ENCODE data around the gene SERTAD1. TPM values are rescaled to one million over a fixed set of nuclear protein-coding genes. Genes with fewer than 3 reads are reported as not detected.

The SERTAD1 gene
- polyA plus RNA-seq, 4 donors: 6.3 to 11.2 (median 8.2) TPM

DNA sequence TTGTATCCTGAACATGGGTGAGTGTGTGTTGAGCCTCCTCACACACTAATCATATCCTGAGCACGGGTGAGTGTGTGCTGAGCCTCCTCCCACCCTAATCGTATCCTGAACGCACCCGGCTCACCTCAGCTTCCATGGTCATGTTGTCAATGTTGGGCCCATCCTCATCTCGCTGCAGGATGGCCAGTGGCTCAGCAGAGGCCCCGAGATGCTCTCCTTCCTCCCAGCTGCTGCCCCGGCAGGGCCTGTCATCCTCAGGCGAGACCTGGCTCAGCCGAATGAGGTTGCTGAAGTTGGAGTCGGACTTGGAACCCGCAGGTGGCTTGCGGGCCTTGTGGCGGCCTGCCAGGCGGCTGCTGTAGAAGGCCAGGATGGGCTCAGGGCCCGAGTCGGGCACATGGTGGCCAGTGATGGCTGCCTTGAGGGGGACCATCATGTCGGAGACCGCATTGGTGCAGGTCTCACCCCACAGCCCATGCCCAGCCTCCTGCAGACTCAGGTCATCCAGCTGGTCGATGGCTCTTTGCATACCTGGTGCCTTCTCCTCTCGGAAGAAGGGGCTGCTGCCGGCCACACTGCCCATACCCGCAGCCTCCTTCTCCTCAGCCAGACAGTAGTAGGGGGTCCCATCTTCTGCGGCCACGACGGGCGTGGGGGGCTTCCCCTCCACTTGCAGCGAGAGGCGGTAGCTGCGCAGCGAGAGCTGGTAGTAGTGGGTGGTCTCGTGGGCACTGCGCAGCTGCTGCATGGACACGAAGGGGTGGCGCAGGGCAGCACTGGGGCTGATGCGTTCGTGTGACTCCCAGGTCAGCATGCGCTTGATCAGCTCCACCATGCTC is 45.4 kb downstream of the SERTAD1 start:
- no peak for DNase-seq (ENCODE audit: low read depth in 4 of 4, low spot score in 3 of 4)

DNA sequence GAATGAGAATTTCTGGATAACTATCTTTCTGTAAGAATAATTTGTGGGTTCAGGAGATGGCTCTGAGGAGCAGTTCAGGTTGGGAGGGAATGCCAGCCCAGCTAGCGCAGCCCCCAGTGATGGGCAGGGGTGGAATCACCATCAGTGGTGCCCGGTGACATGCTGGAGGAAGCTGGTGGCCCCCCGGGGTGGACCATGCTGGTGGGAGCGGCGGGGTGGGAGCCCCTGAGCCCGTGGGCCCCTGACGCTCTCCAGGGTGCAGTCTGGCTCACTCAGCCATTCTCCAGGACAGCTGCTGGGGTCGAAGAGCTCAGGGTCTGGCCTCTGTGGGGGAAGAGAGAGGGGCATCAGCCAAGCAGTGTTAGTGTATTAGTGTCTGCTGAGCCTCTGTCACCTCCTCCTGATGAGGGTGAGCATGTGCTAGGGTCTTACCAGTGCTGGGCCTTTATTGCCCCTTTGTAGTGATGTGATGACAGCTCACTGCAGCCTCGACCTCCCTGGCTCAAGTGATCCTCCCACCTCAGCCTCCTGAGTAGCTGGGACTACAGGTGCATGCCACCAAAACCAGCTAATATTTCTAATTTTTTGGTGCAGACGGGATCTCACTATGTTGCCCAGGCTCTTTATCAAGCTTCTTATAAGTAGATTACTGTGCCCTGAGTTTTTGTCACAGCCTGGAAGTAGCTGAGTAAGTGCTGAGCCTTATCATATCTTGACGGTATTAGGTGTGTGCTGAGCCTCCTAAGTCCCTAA is 46.2 kb downstream of the SERTAD1 start:
- DNase-seq (ENCODE audit: low read depth in 4 of 4, low spot score in 3 of 4): no peak

DNA sequence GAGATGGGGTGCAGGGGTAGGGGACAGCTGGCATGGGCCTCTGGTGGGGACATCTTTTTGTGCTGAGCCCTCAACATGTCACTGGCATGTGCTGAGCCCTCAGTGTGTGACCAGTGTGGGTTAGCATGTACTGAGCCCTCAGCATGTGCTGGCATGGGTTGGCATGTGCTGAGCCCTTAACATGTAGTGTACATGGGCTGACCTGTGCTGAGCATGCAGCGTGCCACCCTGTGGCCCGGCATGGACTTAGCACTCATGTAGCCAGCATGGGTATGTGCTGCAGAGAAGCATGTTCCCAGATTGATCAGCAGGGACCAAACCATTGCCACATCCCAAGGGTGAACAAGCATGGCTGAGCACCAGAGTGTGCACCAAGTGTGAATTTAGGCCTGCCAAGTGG is 47.3 kb downstream of the SERTAD1 start:
- no peak for DNase-seq (ENCODE audit: low read depth in 4 of 4, low spot score in 3 of 4)

DNA sequence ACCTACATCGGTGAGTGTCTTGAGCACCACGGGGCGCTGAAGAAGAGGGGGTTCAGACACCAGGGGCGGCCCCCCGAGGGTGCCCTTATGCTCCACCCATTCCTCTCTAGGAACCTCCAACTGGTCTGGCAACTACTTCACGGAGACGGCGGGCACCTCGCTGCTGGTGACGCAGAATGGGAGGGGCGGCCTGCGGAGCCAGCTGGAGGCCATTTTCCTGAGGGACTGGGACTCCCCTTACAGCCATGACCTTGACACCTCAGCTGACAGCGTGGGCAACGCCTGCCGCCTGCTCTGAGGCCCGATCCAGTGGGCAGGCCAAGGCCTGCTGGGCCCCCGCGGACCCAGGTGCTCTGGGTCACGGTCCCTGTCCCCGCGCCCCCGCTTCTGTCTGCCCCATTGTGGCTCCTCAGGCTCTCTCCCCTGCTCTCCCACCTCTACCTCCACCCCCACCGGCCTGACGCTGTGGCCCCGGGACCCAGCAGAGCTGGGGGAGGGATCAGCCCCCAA is 47.9 kb downstream of the SERTAD1 start:
- DNase-seq (ENCODE audit: low read depth in 4 of 4, low spot score in 3 of 4): no peak

DNA sequence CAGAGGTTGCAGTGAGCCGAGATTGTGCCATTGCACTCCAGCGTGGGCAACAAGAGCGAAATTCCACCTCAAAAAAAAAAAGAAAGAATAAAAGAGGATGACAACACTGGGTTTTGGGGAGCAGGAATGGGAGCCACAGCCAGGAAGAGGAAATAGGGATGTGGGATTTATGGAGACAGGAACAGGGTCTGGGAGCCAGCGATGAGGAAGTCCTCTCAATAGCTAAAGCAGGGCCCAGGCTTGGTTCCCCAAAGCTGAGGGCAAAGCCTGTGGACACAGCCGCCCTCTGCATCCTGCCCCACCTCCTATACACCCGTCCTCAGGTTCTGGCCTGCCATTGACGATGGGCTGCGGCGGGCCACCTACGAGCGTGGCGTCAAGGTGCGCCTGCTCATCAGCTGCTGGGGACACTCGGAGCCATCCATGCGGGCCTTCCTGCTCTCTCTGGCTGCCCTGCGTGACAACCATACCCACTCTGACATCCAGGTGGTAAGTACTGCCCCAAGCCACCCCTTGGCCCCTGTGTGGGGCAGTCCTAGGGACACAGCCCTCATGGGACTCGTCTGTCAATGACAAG is 49.4 kb downstream of the SERTAD1 start:
- no peak for DNase-seq (ENCODE audit: low read depth in 4 of 4, low spot score in 3 of 4)

DNA sequence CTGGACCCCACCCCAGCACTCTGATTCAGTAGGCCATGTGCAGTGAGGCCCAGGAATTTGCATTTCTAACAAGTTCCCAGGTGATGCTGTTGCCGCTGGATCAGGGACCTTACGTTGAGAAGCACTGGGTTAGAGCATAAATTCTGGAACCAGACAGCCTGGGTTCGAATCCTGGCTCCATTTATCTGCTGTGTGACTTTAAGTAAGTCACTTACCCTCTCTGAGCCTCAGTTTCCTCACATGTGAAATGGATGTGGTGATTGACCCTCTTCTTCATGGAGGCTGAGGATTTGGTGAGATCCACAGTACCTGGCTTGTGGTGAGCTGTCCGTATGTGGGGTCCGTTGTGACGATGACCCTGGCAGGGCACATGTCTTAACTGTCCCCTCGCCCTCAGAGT is 51.7 kb downstream of the SERTAD1 start:
- DNase-seq (ENCODE audit: low read depth in 4 of 4, low spot score in 3 of 4): no peak

DNA sequence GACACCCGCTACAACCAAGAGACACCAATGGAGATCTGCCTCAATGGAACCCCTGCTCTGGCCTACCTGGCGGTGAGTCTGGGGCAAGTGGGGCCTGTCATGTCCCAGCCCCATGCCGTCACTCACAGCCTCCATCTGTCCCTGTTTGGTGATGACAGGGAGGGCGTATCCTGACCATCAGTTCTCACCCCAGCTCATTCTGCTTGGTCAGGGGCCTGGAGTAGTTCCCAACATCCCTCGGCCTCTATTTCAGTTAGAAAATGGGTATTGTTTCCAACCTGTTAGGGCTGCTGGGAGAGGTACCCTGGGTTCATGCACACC is 54.0 kb downstream of the SERTAD1 start:
- DNase-seq (ENCODE audit: low read depth in 4 of 4, low spot score in 3 of 4): no peak

Other genes with a start within 250 kb of the SERTAD1 start
- gene MAP3K10, start 234.6 kb downstream of the SERTAD1 start, polyA plus RNA-seq (ENCODE audit: insufficient read length in 4 of 4): 10 to 100 TPM; 10.1 to 22.7 (median 14.3) TPM
- gene TTC9B, start 207.6 kb downstream of the SERTAD1 start, polyA plus RNA-seq (ENCODE audit: insufficient read length in 4 of 4): under 1 TPM in 3 of 4 donors, not detected in 1; 0.05 to 0.20 (median 0.09) TPM
- gene CCNP, start 199.3 kb downstream of the SERTAD1 start, polyA plus RNA-seq (ENCODE audit: insufficient read length in 4 of 4): 1 to 10 TPM in 1 of 4 donors, under 1 TPM in 3; 0.29 to 2.8 (median 0.80) TPM
- gene AKT2, start 140.6 kb downstream of the SERTAD1 start, polyA plus RNA-seq (ENCODE audit: insufficient read length in 4 of 4): 100 to 1,000 TPM; 139 to 203 (median 168) TPM
- gene C19orf47, start 77.6 kb downstream of the SERTAD1 start, polyA plus RNA-seq (ENCODE audit: insufficient read length in 4 of 4): 10 to 100 TPM in 3 of 4 donors, 1 to 10 TPM in 1; 9.7 to 16.1 (median 12.2) TPM
- 100 to 1,000 TPM; 239 to 328 (median 258) TPM for gene PLD3, start 77.3 kb downstream of the SERTAD1 start, polyA plus RNA-seq (ENCODE audit: insufficient read length in 4 of 4)
- under 1 TPM; 0.11 to 0.26 (median 0.16) TPM for gene HIPK4, start 35.8 kb downstream of the SERTAD1 start, polyA plus RNA-seq (ENCODE audit: insufficient read length in 4 of 4)
- 10 to 100 TPM in 2 of 4 donors, 1 to 10 TPM in 2; 7.9 to 13.4 (median 10.4) TPM for gene PRX, start 12.6 kb downstream of the SERTAD1 start, polyA plus RNA-seq (ENCODE audit: insufficient read length in 4 of 4)
- 10 to 100 TPM; 31.6 to 66.6 (median 37.1) TPM for gene SERTAD3, start 18.3 kb upstream of the SERTAD1 start, polyA plus RNA-seq (ENCODE audit: insufficient read length in 4 of 4)
- 10 to 100 TPM; 38.3 to 81.1 (median 46.6) TPM for gene BLVRB, start 39.8 kb upstream of the SERTAD1 start, polyA plus RNA-seq (ENCODE audit: insufficient read length in 4 of 4)
- 1 to 10 TPM; 1.2 to 3.3 (median 1.8) TPM for gene SPTBN4, start 41.0 kb upstream of the SERTAD1 start, polyA plus RNA-seq (ENCODE audit: insufficient read length in 4 of 4)
- gene SHKBP1, start 150.9 kb upstream of the SERTAD1 start, polyA plus RNA-seq (ENCODE audit: insufficient read length in 4 of 4): 10 to 100 TPM; 22.2 to 52.9 (median 40.8) TPM
- 100 to 1,000 TPM; 193 to 531 (median 257) TPM for gene LTBP4, start 175.4 kb upstream of the SERTAD1 start, polyA plus RNA-seq (ENCODE audit: insufficient read length in 4 of 4)

Measured in left renal pelvis (tissue), 4 donors.